GM19467 (cell line): Measurements from ENCODE around the gene PRPSAP2.

ENCODE experiments used
- ATAC-seq: cut with Tn5 transposase; IDR thresholded peaks from one replicate; pipeline ENCODE4 v1.9.1; 2021; ENCODE audit warnings: mild to moderate bottlenecking, moderate library complexity; ENCODE audit not compliant: unreplicated experiment

Gene PRPSAP2

GRCh38 chr17:18960803-18961511 is 103.0 kb downstream of the PRPSAP2 start:
- ATAC-seq = no peak

DNA sequence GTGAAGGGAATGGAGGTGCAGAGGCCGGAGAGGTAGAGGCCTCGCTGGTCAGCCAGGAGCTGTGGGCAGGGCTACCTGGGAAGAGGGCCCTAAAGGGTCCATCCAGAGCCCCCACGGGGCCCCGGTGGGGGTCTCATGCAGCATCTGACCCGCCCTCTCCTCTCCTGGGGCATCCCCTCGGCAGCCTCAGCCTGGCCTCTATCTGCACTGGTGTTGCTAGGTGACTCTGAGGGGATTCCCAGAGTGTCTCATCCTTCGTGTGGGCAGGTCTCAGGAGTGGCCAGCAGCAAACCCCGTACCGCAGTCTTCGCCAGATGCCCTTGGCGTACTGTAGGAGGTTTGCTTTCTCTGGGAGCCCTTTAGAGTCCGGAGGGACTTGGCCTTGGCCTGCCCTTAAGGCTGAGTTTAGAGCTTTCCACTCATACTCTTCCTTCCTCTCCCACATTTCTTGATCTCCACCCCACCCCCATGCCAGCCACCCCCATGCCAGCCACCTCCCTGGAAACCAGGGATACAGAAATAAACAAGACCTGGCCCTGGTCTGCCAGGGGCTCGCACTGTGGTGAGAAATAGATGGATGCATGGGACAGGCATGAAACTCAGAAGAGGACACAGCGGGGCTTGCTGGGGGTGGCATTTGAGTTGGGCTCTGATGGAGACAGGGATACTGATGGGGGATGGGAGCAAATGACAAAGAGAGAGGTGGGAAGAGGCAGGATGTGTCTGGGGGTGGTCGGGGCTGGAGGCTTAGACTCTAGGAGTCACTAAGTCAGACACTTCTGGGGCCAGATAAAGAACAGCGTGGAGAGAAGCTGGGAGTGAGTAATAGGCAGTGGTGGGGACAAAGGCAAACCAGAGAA is 103.9 kb downstream of the PRPSAP2 start:
- no peak for ATAC-seq

DNA sequence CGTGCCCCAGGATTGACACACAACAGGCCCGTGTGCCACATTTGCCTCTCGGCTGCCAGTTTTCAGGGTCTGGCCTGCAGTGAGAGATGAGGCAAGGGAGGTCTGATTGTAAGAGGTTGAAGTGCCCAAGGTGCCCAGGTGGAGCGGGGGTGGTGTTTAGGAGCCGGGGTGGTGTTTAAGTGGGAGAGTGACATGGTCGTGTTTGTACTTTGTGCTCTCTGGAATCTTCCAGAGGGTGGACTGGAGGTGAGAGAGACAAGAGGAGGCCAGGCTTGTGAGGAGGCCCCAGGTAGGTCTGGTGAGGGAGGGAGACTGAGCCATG is 104.5 kb downstream of the PRPSAP2 start:
- no peak for ATAC-seq

GRCh38 chr17:18963126-18964017 is 105.4 kb downstream of the PRPSAP2 start:
- no peak for ATAC-seq

DNA sequence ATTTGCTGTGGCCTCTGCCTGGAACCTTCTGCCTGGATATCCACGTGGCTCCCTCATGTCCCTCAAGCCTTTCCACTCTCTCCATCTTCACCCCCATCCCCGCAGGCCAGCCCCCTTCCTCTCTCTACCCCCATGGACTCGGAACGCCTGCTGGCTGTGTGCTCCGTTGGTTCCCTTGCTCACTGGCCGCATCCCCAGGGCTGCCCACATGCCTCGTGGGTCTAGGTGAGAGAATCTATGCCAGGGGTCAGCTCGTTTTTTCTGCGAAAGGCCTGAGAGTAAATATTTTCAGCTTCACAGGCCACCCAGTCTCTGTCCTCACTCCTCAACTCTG is 106.1 kb downstream of the PRPSAP2 start:
- no peak for ATAC-seq

GRCh38 chr17:18964550-18964949 is 106.6 kb downstream of the PRPSAP2 start:
- no peak for ATAC-seq

GRCh38 chr17:18965530-18966236 is 107.8 kb downstream of the PRPSAP2 start:
- no peak for ATAC-seq

GRCh38 chr17:18966831-18967624 is 109.1 kb downstream of the PRPSAP2 start:
- ATAC-seq = no peak

DNA sequence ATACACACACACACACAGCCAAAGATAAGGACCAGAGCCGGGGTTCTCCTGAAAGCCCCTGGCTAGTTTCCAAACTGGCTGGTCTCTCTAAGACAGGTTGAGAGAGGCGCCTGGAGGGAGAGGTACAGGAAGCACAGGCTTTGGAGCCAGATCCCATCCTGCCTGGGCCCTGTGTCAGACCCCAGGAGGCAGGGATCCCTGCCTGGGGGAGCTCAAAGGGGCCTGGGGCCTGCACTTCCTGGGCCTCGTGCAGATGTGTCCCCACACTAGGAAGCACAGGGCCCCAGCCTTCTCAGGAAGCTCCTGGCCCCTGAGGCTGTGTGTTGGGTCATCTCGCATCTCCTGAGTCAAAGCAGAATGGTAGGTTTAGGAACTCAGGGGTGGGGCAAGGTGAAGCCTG is 110.0 kb downstream of the PRPSAP2 start:
- no peak for ATAC-seq

GRCh38 chr17:18968345-18968744 is 110.4 kb downstream of the PRPSAP2 start:
- no peak for ATAC-seq

- no peak for ATAC-seq
Measured at GRCh38 chr17:18968945-18969887, 111.3 kb downstream of the PRPSAP2 start.

GRCh38 chr17:18970582-18971480 is 112.9 kb downstream of the PRPSAP2 start:
- no peak for ATAC-seq

GRCh38 chr17:18971801-18972200 is 113.9 kb downstream of the PRPSAP2 start:
- no peak for ATAC-seq

GRCh38 chr17:18974407-18975149 is 116.6 kb downstream of the PRPSAP2 start:
- no peak for ATAC-seq

DNA sequence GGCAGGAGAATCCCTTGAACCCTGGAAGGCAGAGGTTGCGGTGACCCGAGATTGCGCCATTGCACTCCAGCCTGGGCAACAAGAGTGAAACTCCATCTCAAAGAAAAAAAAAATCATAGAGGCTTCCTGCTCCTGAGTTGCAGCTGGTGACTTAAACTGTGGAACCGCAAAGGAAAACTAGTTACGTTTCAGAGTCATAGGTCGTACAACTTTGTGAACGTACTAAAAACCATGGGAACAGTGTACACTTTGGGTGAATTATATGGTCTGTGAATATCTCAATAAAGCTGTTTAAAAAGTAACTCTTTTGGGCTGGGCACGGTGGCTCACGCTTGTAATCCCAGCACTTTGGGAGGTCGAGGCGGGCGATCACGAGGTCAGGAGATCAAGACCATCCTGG is 117.7 kb downstream of the PRPSAP2 start:
- no peak for ATAC-seq

- ATAC-seq = no peak
Measured at GRCh38 chr17:18976201-18976600, 118.3 kb downstream of the PRPSAP2 start.

DNA sequence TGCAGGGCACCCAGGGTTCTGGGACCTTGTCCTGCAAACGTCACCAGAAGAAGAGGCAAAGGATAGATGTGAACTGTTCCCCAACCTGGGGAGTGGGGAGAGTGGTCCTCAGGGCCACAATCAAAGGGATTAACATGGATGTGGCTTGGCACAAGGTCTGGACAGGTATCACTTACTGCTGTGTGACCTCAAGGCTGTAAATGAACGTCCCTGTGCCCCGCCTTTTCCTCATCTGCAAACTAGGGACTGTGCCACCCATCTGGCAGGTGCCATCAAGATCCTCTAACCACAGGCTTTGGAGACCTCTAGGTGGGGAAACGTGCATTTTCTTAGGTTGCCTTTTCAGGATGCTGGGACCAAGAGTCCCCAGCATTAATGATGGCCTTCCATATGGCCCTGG is 119.1 kb downstream of the PRPSAP2 start:
- no peak for ATAC-seq
